Neural crest cell (in vitro differentiated cells): ENCODE measurements around the gene BEST3. TPM values are rescaled to one million over a fixed set of nuclear protein-coding genes. Genes with fewer than 3 reads are reported as not detected.
"Not testable (repeated sequence)": the region's sequence is repeated elsewhere in the genome, so short reads cannot be mapped to it uniquely, and the experiment has no call there.

ENCODE experiments used
- DNase-seq: peaks from one replicate; pipeline ENCODE4 v3.0.0; 2021; ENCODE audit warnings: low read depth, mixed read lengths, low spot score
- H3K27ac Mint-ChIP-seq: one replicate; pipeline ENCODE4 v1.8.0; 2021; ENCODE audit warnings: mild to moderate bottlenecking, mixed read lengths; ENCODE audit not compliant: unreplicated experiment
- H3K27me3 Mint-ChIP-seq: 2 replicates; pipeline ENCODE4 v1.8.0; 2021; ENCODE audit warnings: low read depth, mild to moderate bottlenecking, mixed read lengths
- H3K36me3 Mint-ChIP-seq: 2 replicates; pipeline ENCODE4 v1.8.0; 2021; ENCODE audit warnings: low read depth, mild to moderate bottlenecking, mixed read lengths
- H3K4me1 Mint-ChIP-seq: 2 replicates; pipeline ENCODE4 v1.8.0; 2021; ENCODE audit warnings: mixed read lengths
- H3K4me3 Mint-ChIP-seq: one replicate; pipeline ENCODE4 v1.8.0; 2021; ENCODE audit warnings: mild to moderate bottlenecking, mixed read lengths
- H3K9me3 Mint-ChIP-seq: 2 replicates; pipeline ENCODE4 v1.8.0; 2021; ENCODE audit warnings: mixed read lengths
- total RNA-seq: library from RNA; stranded (reverse); gene quantifications from 2 replicates; pipeline ENCODE4 v1.2.1, GENCODE V29; 2021
- TF ChIP-seq, protein P1 (sequence below): fragments of 200-600 bp; sonication (generic); conservative IDR thresholded peaks from 2 replicates; pipeline ENCODE4 v1.5.0; 2021; ENCODE audit warnings: antibody characterized with exemption, mild to moderate bottlenecking

The BEST3 gene
- total RNA-seq, 1 donor from 2014 or later = not detected

DNA sequence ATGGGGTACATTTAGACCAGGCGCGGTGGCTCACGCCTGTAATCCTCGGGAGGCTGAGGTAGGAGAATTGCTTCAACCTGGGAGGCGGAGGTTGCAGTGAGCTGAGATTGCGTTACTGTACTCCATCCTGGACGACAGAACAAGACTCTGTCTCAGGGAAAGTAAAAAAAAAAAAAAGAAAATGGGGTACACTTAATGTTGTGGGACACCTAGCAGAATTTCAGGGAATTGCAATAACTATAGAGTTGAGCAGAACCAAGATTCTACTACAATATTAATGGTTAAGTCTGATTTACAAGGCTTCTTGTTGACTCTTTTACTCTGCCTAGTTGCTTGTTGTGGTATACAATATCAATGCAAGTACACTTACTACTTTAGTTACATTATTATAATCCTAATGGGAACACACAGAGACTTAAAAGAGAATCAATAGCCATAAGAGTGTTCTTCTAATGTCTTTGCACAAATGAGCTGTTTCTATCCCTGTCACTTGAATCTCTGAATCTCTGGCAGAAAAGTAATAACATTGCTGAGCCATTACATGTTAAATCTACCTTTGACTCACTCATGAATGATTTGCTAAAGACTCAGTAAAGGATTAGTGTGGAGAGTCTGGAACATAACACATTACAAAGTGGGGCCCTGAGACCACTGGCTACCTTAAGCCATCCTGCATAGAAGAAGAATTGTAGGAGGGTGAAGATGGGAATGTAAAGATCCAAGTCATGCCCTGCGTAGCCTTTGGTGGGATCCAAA is 22.7 kb downstream of the BEST3 start:
- H3K36me3 Mint-ChIP-seq = no peaks in the 10 kb centered on the region
- TF ChIP-seq, protein P1, sequence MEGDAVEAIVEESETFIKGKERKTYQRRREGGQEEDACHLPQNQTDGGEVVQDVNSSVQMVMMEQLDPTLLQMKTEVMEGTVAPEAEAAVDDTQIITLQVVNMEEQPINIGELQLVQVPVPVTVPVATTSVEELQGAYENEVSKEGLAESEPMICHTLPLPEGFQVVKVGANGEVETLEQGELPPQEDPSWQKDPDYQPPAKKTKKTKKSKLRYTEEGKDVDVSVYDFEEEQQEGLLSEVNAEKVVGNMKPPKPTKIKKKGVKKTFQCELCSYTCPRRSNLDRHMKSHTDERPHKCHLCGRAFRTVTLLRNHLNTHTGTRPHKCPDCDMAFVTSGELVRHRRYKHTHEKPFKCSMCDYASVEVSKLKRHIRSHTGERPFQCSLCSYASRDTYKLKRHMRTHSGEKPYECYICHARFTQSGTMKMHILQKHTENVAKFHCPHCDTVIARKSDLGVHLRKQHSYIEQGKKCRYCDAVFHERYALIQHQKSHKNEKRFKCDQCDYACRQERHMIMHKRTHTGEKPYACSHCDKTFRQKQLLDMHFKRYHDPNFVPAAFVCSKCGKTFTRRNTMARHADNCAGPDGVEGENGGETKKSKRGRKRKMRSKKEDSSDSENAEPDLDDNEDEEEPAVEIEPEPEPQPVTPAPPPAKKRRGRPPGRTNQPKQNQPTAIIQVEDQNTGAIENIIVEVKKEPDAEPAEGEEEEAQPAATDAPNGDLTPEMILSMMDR = no peak
- DNase-seq = no peak
- no peaks in the 10 kb centered on the region for H3K9me3 Mint-ChIP-seq
- no peaks in the 10 kb centered on the region for H3K4me1 Mint-ChIP-seq
- H3K4me3 Mint-ChIP-seq = no peak overlapping the region
- no peak overlapping the region for H3K27ac Mint-ChIP-seq
- H3K27me3 Mint-ChIP-seq = no peaks in the 10 kb centered on the region

GRCh38 chr12:69672195-69672594 is 26.9 kb downstream of the BEST3 start:
- H3K27me3 Mint-ChIP-seq = no peaks in the 10 kb centered on the region
- H3K27ac Mint-ChIP-seq = no peak overlapping the region
- TF ChIP-seq, protein P1 = no peak
- no peak for DNase-seq
- no peak overlapping the region for H3K4me3 Mint-ChIP-seq
- no peaks in the 10 kb centered on the region for H3K4me1 Mint-ChIP-seq
- H3K9me3 Mint-ChIP-seq = no peaks in the 10 kb centered on the region
- H3K36me3 Mint-ChIP-seq = no peaks in the 10 kb centered on the region

- TF ChIP-seq, protein P1 = no peak
- Mint-ChIP-seq H3K27ac (no peak overlapping the region), H3K27me3 (no peaks in the 10 kb centered on the region), H3K9me3 (no peaks in the 10 kb centered on the region), H3K4me3 (no peak overlapping the region), H3K4me1 (no peaks in the 10 kb centered on the region), H3K36me3 (no peaks in the 10 kb centered on the region)
- DNase-seq = no peak
Observed at GRCh38 chr12:69671597-69671996, 27.5 kb downstream of the BEST3 start.

DNA sequence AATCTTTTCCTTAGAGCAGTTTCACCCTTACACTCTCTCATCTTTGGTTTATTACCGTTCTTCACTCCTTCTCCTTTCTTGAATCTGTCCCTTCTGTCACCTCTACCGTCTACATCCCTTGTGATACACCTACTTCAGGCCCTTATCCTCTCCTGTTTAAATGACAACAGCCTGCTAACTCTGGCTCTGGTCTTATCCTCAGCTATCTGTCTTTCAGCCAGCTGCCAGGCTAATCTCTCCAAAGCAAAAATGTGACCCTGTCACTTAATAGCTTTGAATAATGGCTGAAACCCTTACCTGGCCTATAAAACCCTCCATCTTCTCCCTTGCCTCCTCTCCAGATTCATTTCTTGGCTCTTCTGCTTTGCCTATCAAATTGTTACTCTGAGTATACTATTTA is 32.3 kb downstream of the BEST3 start:
- no peak for DNase-seq
- Mint-ChIP-seq H3K36me3 (no peaks in the 10 kb centered on the region), H3K9me3 (no peaks in the 10 kb centered on the region), H3K4me1 (peaks cover 18% of the 10 kb centered on the region), H3K27ac (no peak overlapping the region), H3K4me3 (no peak overlapping the region), H3K27me3 (no peaks in the 10 kb centered on the region)
- TF ChIP-seq, protein P1 = no peak

DNA sequence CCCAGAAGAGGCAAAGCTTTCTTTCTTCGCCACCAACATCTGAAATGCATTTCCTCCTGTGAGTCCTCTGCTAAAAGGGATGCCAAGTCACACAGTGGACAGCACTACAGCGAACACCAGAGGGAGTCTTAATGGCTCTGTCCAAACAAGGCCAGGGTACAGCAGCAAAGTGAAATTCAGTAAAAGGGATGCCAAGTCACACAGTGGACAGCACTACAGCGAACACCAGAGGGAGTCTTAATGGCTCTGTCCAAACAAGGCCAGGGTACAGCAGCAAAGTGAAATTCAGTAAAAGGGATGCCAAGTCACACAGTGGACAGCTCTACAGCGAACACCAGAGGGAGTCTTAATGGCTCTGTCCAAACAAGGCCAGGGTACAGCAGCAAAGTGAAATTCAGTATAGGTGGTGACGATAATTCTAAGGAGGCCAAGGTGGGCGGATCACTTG is 34.1 kb downstream of the BEST3 start:
- H3K36me3 Mint-ChIP-seq, H3K27ac Mint-ChIP-seq, DNase-seq, H3K4me3 Mint-ChIP-seq, H3K9me3 Mint-ChIP-seq, H3K27me3 Mint-ChIP-seq: not testable (repeated sequence)
- TF ChIP-seq, protein P1 = peak; percentile 43
- peaks cover 18% of the 10 kb centered on the region for H3K4me1 Mint-ChIP-seq
